Activated CD8-positive, alpha-beta memory T cell treated with anti-CD3 and anti-CD28 coated beads, Interleukin-2, amount 50 U/mL, for 1 hour (primary cell): ENCODE results near the gene CDC42BPB.
"Not testable (repeated sequence)": the region's sequence is repeated elsewhere in the genome, so short reads cannot be mapped to it uniquely, and the experiment has no call there.

ENCODE experiments used
- DNase-seq: peaks from one replicate; pipeline ENCODE4 v3.0.0-alpha.2; 2020; ENCODE audit errors: extremely low read depth

Gene CDC42BPB

DNA sequence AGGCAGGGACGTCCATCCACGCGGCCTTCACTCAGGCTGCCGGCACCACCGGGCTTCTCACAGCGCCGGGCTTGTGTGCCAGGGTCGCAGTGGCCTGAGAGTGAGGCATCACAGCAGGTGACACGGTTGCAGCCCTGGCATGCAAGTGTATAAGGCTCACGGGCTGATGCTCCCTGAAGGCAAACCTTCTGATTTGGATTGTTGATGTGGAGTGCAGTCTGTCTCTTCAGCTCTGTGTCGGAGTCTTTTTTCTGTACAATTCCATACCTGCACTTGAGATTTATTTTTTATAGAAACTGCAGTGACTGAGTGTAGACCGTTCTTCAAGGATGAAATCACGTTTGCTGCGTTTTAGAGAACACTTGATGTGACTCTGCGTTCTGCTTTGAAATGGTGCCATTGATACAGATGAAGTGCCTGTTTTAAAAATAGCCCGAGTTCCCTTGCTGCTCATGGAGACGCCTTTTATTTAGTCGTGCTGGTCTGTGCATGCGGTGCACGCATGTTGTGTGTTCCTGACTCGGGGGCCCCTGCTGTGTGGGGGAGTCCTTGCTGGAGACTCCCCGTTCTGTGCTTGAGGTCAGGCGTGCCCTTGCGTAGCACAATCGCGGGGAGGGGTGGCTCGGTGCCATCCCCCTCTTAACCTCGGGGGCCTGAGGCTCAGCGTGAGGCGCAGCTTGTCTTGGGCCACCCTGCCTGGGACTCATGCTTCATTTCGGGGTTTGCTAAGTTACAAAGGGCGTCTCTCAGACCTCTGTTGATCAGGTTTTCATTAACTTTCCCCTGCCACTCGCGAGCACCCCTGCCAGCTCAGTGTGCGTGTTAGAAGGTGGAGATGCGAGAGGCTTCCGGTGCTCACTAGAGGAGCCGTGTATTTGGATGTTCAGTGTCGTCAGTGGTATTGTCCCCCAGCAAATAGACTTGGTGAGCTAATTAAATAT, 156.4 kb downstream of the CDC42BPB start:
- no peak for DNase-seq

DNA sequence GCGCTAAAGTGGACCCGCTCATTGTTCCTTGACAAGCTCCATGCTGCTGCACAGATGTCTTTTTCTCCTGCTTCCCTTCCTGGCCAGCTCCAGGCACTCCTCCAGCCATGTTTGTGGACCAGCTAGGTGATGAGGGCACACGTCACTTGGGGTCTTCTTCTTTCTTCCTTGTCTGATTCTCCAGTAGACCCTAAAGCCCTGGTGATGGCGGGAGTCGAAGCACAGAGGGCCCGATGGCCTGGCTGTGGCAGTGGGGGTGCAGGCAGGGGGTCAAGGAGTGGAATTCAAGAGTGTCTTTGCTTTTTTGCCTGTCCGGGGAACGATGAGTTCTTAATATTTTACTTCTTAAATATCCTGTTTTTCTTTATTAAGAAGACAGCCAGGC, 157.8 kb downstream of the CDC42BPB start:
- no peak for DNase-seq

DNA sequence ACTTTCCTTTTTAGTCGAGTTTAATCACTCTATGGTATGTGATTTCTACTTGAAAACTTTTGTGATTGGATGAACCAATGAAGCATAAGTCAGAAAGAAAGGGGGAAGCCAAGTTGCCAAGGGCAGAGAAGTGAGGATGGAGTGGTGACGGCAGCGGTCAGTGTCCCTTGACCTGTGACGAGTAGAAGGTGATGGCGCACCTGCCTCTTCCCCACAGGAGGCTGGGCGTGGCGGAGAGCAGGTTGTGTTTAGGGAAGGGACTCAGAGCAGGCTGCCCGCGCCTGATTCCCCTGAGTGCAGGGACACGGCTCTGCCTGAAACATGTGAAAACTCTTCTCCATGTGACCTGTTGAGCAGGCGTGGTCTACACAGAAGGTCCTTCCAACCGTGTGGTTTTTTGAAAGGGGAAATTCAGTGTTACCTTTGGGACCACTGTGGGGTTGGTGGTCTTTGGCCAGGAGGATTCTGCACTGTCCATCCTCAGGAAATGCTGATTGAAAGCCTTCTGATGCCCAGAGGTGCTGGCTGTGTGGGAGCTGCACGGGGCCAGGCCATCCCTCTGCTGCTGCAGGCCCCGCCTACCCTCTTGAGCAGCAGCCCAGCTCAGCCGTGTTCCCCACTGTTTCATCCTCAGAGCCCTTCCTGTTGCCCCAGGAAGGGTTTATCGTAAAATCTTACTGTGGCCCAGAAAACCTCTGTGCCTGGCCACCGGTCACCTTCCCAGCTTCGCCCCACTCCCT, 158.4 kb downstream of the CDC42BPB start:
- DNase-seq, result no peak

DNA sequence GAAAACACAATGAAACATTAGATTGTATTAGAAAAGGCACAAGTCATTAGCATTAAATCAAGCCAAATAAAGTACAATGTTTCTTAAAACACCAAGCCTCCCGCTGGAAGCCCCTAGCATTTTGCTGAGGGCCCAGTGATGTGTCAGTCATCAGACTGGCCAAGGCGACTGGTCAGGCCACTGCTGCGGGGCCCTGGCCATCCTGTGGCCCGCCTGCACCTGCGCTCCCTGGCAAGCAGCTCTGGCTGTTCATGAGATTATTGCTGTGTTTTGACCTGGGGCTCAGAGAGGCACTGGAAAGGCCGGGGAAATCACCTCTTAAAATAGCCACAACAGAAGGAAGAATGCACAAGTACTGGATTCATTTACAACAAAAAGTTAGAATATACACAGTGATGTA, 159.1 kb downstream of the CDC42BPB start:
- DNase-seq, result no peak

DNA sequence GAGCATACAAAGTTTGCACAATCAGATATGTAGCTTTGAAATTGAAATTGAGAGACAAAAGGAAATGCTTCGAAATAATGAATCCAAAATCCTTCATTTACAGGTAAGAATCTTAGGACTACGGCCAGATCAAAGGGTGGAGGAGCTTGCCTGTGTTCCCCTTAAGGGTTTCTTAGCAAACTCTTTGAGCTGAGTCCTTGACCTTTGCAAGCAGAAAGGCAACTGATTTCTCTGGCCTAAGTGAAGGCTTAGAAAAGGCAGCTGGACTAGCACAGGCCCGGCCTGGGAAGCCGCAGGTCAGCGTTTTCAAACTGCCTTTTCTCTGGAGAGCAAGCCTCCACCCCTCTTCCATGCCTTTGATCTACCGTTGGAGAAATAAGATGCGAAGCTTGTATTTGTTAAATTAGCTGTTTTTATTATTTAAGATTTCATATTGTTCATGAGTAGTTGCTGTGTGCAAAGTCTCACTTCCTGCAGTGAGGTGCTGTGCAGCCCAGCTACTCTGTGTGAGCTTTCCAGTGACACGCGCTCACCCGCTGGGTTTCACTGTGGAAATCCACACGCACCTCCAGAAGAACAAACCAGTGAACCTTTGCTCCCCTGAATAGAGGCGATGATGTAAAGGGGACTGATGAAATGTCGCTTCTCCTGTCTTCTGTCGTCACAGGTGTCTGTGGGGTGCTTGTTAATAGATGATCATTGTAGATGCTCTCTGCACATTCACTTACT, 159.9 kb downstream of the CDC42BPB start:
- DNase-seq, result no peak

DNA sequence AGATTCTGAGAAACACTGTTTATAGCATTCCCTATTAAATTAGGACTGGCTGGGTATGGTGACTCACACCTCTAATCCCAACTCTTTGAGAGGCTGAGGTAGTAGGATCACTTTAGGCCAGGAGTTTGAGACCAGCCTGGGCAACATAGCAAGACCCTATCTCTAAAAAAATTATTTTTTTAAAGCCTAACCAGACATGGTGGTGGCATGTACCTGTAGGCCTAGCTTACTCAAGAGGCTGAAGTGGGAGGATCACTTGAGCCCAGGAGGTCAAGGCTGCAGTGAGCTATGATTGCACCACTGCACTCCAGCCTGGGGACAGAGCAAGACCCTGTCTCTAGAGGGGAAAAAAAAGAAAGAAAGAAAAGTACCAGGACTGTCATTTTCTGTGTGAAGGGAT, 160.6 kb downstream of the CDC42BPB start:
- DNase-seq, result not testable (repeated sequence)

DNA sequence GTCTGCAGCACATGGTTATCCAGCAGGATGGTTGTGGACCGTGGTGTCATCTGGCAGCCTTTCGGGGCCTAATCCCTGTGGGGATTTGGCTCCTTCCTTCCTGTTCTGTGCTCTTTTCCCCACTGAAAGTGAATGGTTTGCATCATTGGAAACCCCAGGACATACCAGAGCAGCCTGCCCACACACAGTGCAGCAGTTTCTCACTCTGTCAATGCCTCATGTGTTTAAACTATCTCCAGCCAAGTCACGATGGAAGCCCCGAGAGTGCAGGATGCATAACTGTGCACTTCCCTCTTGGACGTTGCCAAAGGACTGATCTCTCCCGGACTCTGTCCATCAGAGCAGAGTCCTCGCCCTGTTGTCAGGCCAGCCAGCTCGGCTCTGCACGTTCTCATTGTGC, 163.9 kb downstream of the CDC42BPB start:
- no peak for DNase-seq

DNA sequence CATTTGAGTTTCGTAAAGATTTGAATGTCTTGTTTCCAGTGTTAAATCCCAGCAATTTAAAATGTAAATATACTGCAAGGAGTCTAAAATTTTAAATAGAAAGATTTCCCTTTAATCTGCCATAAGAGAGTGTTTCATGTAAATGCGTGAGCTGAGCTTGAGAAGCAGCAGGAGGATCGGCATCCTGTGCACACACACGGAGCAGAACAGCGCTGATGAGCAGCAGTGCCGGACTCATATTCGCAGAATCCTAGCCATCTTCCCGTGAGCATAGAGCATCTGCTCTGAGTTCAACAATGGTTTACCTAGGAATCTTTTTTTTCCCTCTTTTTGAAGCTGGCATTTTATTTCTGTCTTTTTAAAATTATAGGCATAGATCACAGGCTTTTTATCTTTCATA, 164.7 kb downstream of the CDC42BPB start:
- DNase-seq, result no peak

DNA sequence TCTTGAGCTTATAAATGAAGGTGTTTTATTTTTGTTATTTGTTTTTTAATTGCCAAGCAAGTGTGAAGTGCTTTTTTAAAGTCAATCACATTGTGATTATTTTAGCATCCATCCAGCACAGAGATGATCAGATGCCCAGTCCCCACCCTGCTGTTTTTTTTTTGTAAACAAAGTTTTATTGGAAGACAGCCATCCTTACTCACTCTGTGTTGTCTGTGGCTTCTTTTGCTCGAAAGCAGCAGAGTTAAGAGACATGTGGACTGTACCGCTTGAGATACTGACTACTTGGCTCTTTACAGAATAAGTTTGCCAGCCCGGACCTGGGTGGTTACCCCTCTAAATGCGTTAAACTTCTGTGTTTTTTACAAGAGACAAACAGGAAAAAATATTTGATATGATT, 165.8 kb downstream of the CDC42BPB start:
- no peak for DNase-seq

DNA sequence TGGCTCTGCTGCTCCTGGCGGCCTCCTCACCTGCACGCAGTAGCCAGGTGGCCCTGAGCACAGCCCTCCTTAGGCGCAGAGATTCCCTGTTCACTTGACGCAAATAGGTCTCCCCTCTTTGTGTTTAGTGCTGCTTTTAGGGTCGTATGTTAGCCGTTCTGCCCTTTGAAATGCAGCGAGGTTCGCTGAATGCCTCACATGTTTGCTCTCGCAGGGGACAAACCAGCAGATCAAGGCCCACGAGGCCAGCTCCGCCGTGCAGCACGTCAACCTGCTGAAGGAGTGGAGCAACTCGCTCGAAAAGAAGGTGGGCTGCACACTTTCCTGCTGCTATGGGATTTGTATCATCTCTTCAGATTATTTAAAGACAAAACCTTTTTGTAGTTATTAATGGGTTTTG, 166.2 kb downstream of the CDC42BPB start:
- no peak for DNase-seq

DNA sequence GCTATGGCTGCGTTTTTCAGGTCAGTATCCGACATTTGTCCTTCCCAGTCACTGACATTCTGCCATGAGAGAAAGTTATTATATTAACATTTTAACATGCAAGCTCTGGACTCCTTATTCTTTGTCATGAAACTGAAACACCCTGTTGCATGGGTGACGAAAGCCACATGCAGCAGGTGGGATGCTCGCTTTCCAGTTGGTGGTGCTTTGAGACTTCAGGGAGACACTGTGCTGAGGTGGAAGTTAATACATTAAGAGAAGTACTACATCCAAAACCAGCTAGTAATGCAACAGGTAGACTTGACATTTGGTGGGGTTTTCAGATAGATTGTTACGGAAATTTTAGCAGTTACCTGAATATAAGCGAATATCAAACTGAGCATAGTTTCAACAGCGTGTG, 167.7 kb downstream of the CDC42BPB start:
- DNase-seq, result no peak

DNA sequence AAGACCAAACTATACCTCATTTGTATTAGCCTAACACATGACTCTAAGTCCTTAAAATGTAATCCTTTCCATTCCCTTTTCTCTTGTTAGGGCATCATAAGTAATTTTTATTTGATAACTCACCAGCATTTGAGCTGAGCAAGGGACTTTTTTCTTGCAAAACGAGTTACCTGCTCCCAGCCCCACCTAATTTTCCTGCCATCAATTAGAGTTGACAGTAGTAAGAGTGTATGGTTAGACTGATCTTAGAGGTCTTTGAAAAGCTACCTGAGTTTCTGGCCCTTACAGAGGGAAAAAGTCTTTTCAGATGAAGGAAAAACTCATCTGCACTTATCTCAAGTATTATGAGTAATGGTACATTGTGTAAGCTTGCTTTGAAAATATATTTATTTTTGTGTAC, 168.6 kb downstream of the CDC42BPB start:
- no peak for DNase-seq

DNA sequence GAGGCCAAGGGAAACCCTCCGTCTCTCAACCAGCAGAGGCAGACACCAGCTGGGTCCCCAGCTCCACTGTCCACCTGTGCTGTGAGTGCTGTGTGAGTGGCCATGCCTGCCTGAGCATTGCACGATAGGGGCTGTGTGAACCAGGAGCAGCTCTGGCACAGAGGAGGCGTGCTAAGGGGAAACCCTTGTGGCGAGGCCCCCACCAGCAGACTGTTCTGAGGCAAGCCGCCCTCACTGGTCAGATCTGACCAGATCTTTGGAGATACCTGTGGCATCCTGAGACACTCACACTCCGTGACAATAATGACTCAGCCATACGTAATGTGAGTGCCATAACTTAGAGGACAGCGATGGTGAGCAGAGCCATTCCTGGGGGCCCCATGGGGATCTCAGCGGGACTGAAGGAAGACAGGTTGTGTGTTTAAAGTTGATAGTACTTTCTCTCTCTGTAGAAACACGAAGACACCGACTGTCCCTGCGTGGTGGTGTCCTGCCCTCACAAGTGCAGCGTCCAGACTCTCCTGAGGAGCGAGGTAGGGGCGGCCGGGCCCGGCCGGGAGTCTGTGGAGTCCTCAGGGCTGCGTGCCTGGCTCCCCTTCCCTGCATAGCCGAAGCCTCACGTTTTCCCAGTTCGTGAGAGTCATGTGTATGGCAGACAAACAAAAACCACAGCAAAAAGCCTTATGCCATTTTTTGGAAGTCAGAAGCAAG, 171.5 kb downstream of the CDC42BPB start:
- no peak for DNase-seq

DNA sequence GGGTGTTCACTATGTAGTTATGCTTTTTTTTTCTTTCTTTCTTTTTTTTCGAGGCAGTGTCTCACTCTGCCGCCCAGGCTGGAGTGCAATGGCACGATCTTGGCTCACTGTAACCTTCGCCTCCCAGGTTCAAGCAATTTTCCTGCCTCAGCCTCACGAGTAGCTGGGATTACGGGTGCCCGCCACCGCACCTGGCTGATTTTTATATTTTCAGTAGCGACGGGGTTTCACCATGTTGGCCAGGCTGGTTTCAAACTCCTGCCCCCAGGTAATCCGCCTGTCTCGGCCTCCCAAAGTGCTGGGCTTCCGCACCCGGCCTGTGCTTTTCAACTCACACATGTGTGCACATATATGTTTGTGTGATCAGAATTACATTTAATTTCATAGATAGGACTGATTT, 173.8 kb downstream of the CDC42BPB start:
- no peak for DNase-seq

DNA sequence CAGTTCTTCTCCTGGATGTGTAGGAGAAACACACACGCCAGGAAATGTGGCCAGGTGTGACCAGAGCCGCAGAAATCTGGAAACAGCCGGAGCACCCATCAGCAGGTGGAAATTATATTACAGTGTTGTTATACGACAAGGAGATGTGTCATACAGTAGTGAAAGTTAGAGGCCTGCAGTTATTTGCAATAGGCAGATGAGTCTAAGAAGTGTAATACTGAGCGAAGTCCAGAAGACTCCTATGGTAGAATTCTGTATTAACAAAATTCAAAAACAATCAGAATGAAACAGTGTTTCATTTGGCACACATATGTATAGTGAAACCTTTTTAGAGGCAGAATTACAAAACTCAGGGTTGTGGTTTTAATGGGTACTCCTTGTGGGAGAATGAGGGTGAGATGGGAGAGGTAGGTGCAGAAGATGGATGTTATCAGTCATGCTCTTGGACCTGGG, 174.2 kb downstream of the CDC42BPB start:
- no peak for DNase-seq
